ENCODE results near the gene SLC5A5. TPM values are rescaled to one million over a fixed set of nuclear protein-coding genes. Genes with fewer than 3 reads are reported as not detected.

SLC5A5 gene
- total RNA-seq, 4 donors from 2014 or later, result 0.18 to 0.19 TPM; not detected in 2

DNA sequence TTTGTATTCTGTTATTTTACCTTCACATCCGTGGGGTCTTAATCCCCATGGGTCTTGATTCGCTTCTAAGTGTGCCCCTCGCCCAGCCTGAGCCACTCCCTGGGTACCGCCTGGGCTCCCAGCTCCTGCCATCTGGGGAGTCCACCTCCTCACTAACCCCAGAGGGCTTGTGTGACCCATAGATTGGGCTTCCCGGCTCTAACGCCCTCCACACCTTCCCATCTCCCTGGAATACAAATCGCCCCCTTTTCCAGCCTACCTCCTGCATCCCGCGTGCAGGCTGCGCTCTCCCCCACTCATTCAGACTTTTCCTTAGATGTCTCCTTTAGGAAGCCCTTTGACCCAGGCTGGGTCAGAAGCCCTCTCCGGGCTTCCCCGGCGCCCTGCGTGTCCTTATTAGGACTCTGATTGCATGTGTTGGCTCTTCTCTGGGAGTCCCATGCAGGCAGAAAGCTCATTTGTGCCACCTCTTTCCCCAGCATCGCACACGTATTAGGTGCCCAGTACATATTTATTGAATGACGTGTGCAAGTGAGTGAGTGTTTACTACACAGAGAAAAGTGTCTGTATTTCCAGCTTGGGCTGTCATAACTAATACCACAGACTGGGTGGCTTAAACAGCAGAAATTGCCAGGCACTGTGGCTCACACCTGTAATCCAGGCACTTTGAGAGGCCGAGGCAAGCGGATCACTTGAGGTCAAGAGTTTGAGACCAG, 61.8 kb downstream of the SLC5A5 start:
- Histone ChIP-seq H3K9me3 (no peaks in the 10 kb centered on the region), H3K27ac (peak overlapping the region; percentile 85 to 95 (median 92)), H3K36me3 (peaks cover 0 to 23% (median 0%) of the 10 kb centered on the region in 3 donors), H3K4me1 (peaks cover 20 to 31% (median 20%) of the 10 kb centered on the region in 3 donors), H3K4me3 (peak overlapping the region; percentile 80 to 98 (median 88)), H3K27me3 (no peaks in the 10 kb centered on the region)
- intact Hi-C loops (cut with DNase I), result loop anchor here (5.0 kb wide), 1 partner anchor 66 kb away; no protein-coding TSS in a partner anchor
- 15 to 16% methylated on average over 19 of the region's 19 CpGs for whole genome bisulfite sequencing, 2 donors
- DNase-seq, result no peak
- TF ChIP-seq, protein P1, sequence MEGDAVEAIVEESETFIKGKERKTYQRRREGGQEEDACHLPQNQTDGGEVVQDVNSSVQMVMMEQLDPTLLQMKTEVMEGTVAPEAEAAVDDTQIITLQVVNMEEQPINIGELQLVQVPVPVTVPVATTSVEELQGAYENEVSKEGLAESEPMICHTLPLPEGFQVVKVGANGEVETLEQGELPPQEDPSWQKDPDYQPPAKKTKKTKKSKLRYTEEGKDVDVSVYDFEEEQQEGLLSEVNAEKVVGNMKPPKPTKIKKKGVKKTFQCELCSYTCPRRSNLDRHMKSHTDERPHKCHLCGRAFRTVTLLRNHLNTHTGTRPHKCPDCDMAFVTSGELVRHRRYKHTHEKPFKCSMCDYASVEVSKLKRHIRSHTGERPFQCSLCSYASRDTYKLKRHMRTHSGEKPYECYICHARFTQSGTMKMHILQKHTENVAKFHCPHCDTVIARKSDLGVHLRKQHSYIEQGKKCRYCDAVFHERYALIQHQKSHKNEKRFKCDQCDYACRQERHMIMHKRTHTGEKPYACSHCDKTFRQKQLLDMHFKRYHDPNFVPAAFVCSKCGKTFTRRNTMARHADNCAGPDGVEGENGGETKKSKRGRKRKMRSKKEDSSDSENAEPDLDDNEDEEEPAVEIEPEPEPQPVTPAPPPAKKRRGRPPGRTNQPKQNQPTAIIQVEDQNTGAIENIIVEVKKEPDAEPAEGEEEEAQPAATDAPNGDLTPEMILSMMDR (IDR thresholded peaks at IDR 0.05), result no peak
- no peak for TF ChIP-seq POLR2A (IDR thresholded peaks at IDR 0.05)

DNA sequence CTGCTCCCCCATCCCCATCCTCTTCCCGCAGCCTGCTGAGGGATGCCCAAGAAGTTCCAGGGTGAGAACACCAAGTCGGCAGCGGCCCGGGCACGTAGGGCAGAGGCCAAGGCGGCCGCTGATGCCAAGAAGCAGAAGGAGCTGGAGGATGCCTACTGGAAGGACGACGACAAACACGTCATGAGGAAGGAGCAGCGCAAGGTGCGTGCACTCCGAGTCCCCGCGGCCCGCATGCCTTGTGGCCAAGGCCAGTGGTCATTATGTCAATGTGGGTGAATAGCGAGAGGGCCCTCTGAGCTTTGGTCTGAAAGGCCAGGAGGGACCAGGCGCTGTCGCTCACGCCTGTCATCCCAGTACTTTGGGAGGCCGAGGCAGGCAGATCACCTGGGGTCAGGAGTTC, 64.6 kb downstream of the SLC5A5 start:
- peaks cover 0 to 52% (median 0%) of the 10 kb centered on the region in 3 donors for H3K36me3 ChIP-seq
- no peak overlapping the region for H3K27ac ChIP-seq
- H3K27me3 ChIP-seq, result no peaks in the 10 kb centered on the region
- no peak for DNase-seq
- TF ChIP-seq POLR2A (IDR thresholded peaks at IDR 0.05), result no peak
- TF ChIP-seq, protein P1 (IDR thresholded peaks at IDR 0.05), result no peak
- peaks cover 20 to 31% (median 20%) of the 10 kb centered on the region in 3 donors for H3K4me1 ChIP-seq
- no peaks in the 10 kb centered on the region for H3K9me3 ChIP-seq
- intact Hi-C loops (cut with DNase I), result loop anchor here (5.0 kb wide), 1 partner anchor 61 kb away; no protein-coding TSS in a partner anchor
- no peak overlapping the region for H3K4me3 ChIP-seq
- WGBS, 2 donors, result 93 to 95% methylated on average over 3 to 10 of the region's 21 CpGs

DNA sequence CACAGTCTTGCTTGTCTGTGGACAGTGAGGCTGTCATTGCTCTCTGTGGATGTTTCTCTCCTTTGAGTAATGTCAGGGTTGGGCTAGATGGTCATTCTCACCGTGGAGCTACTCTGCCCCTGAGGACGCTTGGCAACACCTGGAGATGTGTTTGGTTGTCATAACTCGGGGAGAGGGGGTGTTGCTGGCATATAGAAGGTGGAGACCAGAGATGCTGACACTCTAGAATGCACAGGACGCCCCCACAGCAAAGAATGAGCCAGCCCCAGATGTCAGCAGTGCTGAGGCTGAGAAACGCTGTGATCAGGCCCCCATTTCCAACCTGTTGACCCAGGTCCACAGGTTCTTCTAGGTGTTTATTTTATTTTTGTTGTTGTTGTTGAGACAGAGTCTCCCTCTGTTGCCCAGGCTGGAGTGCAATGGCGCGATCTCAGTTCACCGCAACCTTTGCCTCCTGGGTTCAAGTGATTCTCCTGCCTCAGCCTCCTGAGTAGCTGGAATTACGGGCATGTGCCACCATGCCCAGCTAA, 65.7 kb downstream of the SLC5A5 start:
- intact Hi-C loops (cut with DNase I), result loop anchor here (5.0 kb wide), 1 partner anchor 60 kb away; no protein-coding TSS in a partner anchor
- no peak for TF ChIP-seq POLR2A (IDR thresholded peaks at IDR 0.05)
- TF ChIP-seq, protein P1 (IDR thresholded peaks at IDR 0.05), result no peak
- H3K4me1 ChIP-seq, result peaks cover 11 to 25% (median 13%) of the 10 kb centered on the region in 3 donors
- H3K9me3 ChIP-seq, result no peaks in the 10 kb centered on the region
- peaks cover 0 to 61% (median 0%) of the 10 kb centered on the region in 3 donors for H3K36me3 ChIP-seq
- no peak for DNase-seq
- no peak overlapping the region for H3K4me3 ChIP-seq
- no peak overlapping the region for H3K27ac ChIP-seq
- H3K27me3 ChIP-seq, result no peaks in the 10 kb centered on the region
- WGBS, 2 donors, result 85 to 90% methylated on average over 9 of the region's 9 CpGs

DNA sequence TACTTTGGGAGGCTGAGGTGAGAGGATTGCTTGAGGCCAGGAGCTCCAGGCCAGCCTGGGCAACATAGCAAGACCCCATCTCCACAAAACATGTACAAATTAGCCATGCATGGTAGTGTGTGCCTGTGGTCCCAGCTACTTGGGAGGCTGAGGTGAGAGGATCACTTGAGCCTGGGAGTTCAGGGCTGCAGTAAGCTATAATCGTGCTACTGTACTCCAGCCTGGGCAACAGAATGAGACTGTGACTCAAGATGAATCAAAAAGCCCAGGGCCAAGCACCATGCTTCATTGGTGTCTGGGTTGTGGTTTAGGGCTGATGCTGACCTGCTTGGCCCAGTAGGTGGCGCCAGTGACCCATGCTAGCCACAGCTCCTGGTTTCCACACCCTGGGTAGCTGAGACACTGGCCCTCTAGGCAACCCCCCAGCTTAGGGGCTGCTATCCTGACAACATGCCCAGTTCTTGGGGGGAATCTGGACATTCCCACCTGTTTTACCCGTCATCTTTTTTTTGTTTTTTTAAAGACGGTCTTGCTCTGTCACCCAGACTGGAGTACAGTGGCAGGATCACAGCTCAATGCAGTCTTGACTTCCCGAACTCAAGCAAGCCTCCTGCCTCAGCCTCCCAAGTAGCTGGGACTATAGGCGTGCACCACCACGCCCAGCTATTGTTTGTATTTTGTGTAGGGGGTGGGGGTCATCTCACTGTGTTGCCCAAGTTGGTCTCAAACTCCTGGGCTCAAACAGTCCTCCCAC, 66.5 kb downstream of the SLC5A5 start:
- intact Hi-C loops (cut with DNase I), result loop anchor here (5.0 kb wide), 1 partner anchor 59 kb away; no protein-coding TSS in a partner anchor

More for the DNA sequence above, 66.5 kb downstream of the SLC5A5 start:
- WGBS, 2 donors, result 25 to 64% methylated on average over 4 to 5 of the region's 7 CpGs
- no peak for TF ChIP-seq POLR2A (IDR thresholded peaks at IDR 0.05)
- TF ChIP-seq, protein P1 (IDR thresholded peaks at IDR 0.05), result peak; percentile 89 to 97 (median 93)
- Histone ChIP-seq H3K9me3 (no peaks in the 10 kb centered on the region), H3K27ac (peak overlapping the region in 2 of 4 donors; percentile 29 to 38), H3K27me3 (no peaks in the 10 kb centered on the region), H3K4me1 (peaks cover 11 to 30% (median 11%) of the 10 kb centered on the region in 3 donors), H3K36me3 (peaks cover 0 to 69% (median 0%) of the 10 kb centered on the region in 3 donors), H3K4me3 (no peak overlapping the region)
- no peak for DNase-seq
